Measurements from ENCODE around the gene RPTOR. TPM values are rescaled to one million over a fixed set of nuclear protein-coding genes. Genes with fewer than 3 reads are reported as not detected.

Gene RPTOR
- total and polyA plus RNA-seq, 4 experiments from 2014 or later, result 2.4 to 51.8 (median 29.6) TPM

DNA sequence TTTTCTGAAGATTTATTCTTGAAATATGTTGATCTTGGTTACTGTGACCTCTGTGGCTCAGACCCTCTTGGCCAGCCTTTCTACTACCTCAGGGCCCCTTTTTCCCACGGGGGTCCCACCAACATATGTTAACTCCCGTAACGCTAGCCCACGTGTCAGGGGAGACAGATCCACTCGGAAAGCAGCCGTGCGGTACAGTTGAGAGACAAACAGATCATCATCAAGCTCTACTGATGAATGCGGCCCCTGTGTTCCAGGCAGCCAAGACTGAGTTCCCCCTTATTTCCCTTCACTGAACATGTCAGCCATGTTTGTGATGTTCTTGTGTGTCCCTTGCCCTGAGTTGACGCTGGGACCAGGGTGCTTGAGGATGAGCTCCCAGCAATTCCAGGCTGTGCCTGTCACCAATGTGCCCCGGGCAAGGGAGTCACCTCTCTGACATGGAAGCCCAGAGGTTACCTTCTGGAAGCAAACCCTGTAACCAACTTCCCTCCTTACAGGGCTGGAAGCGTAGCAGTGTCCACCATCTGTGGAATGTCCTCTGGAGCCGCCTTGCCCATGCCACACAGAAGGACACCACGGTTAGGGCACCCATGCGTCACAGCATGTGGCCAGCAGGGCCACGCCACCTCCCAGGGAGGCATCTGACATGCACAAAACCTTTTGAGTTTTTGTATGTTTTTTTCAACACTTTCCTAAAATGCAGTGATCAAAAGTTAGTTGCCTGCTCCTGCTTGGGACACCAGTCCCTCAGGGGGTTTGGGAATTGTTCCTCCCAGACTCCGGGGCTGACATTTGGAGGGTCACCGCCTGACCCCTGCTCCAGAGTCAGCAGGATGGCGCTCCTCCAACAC is 253.3 kb downstream of the RPTOR start:
- peaks cover 13 to 22% of the 10 kb centered on the region in 2 donors for H3K36me3 Mint-ChIP-seq
- intact Hi-C loops (cut with micrococcal nuclease), result no loop called here
- H3K9me3 Mint-ChIP-seq, result no peaks in the 10 kb centered on the region
- Histone ChIP-seq H3K27me3 (ENCODE audit: insufficient read depth, low read length) (no peaks in the 10 kb centered on the region), H3K4me3 (ENCODE audit: low read length in 2 of 2) (no peak overlapping the region), H3K4me1 (ENCODE audit: insufficient read depth, low read length) (peaks cover 8% of the 10 kb centered on the region), H3K36me3 (ENCODE audit: insufficient read depth, low read length) (peaks cover 3% of the 10 kb centered on the region), H3K27ac (ENCODE audit: low read depth, low read length) (no peak overlapping the region), H3K9me3 (ENCODE audit: control insufficient read depth in 1 of 2, low read length in 2 of 2) (no peaks in the 10 kb centered on the region)
- H3K4me1 Mint-ChIP-seq, result peaks cover 8 to 20% (median 10%) of the 10 kb centered on the region in 4 donors
- H3K27me3 Mint-ChIP-seq, result no peaks in the 10 kb centered on the region
- ChIA-PET CTCF (ENCODE audit: partially characterized antibody) (no interaction called here), POLR2A (ENCODE audit: partially characterized antibody) (no interaction called here)
- H3K4me3 Mint-ChIP-seq, result no peak overlapping the region
- no peak for DNase-seq
- no peak overlapping the region for H3K27ac Mint-ChIP-seq

DNA sequence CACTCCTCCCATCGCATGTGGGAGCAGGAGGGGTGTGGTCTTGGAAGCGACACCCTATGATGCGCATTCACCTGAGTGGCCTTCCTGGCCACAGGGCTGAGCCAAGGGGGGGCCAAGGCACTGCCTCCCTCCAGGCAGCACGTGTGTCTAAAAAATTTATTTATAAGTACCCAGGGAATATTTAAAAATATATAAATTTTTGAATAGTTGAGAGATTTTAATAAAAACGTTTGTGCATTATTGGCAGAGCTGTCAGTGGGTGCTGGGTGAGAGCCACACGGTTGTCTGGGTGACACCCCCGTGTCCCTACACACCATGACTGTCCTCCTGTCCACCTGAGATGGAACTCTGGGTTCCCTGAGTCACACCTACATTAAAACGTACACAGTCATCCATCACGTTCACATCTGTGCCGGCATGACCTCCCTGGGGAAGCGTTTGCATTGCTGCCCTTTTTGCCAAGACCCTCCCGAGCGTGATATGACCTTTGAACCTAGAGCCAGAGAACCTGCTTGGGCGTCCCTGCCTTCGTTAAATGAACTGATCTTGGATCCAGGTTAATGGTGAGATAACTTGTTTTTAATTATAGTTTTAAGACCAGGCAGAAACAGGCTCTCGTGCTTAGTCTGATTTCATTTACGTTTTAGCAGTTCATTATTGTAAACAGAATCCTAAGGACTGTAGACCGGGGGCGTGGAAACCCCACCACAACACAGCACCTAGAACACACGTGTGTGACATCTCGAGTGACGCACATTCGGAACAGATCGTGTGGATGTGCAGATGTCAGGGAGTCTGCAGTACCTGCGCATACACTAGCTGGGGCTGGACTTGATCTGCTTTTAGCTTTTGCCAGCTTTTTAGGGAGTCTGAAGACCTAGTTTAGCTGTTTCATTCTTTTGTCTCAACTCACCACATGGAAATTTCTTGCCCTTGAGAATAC is 254.2 kb downstream of the RPTOR start:
- H3K27ac Mint-ChIP-seq, result no peak overlapping the region
- H3K9me3 Mint-ChIP-seq, result no peaks in the 10 kb centered on the region
- DNase-seq, result no peak
- H3K36me3 ChIP-seq (ENCODE audit: insufficient read depth, low read length), result peaks cover 3% of the 10 kb centered on the region
- H3K27me3 ChIP-seq (ENCODE audit: insufficient read depth, low read length), result no peaks in the 10 kb centered on the region
- H3K27me3 Mint-ChIP-seq, result no peaks in the 10 kb centered on the region
- no peaks in the 10 kb centered on the region for H3K4me1 ChIP-seq (ENCODE audit: insufficient read depth, low read length)
- H3K4me1 Mint-ChIP-seq, result peaks cover 6 to 17% (median 10%) of the 10 kb centered on the region in 4 donors
- peaks cover 10 to 18% of the 10 kb centered on the region in 2 donors for H3K36me3 Mint-ChIP-seq
- POLR2A ChIA-PET (ENCODE audit: partially characterized antibody), result interaction anchor here (1.9 kb wide), 1 partner anchor 9 kb away, joined by 4 read pairs; no protein-coding TSS in a partner anchor
- H3K27ac ChIP-seq (ENCODE audit: low read depth, low read length), result no peak overlapping the region
- intact Hi-C loops (cut with micrococcal nuclease), result no loop called here
- H3K9me3 ChIP-seq (ENCODE audit: control insufficient read depth in 1 of 2, low read length in 2 of 2), result no peaks in the 10 kb centered on the region
- H3K4me3 Mint-ChIP-seq, result no peak overlapping the region
- CTCF ChIA-PET (ENCODE audit: partially characterized antibody), result no interaction called here
- no peak overlapping the region for H3K4me3 ChIP-seq (ENCODE audit: low read length in 2 of 2)

DNA sequence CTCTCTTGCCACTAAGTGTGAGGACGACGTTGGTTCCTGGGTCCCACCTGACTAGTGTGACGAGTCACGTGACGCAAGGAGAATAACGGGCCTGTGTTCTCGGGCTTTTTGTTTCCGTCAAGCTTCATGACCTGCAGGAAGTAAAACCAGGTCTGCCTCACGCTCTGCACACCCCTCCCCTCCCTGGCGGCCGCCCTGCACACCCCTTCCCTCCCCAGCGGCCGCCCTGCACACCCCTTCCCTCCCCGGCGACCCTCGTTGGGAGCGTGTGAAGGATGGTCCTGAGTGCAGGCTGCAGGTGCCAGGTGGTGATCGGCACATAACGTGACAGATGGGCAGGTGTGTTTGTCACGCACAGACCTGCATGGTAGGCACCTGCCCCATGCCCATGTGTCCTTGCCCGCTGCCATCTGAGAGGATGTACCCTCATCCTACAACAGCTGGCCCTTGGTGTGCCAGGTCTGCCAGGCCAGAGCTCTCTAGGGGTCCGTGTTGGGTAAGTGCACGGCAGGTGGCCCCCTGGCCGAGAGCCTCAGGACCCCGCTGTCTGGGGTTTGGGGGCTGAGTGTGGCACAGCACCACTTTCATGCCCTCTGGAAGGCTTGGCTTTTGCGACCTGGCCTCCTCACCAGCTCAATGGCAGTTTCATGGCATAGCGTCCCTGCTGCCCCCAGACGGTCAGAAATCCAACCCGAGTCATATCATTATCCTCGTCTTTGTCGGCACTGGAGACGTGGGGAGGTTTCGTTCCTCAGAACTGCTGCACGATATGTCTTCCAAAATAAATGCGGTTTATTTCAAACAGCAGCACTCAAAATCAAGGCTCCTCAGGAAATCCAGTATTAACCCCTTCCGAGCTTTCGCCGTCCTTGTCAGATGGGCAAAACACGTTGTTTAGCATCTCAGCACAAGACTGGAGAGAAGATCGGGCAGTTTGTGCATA is 255.2 kb downstream of the RPTOR start:
- Mint-ChIP-seq H3K27me3 (no peaks in the 10 kb centered on the region), H3K9me3 (no peaks in the 10 kb centered on the region), H3K4me3 (no peak overlapping the region), H3K36me3 (peaks cover 9 to 18% of the 10 kb centered on the region in 2 donors), H3K4me1 (peaks cover 2 to 20% (median 15%) of the 10 kb centered on the region in 4 donors), H3K27ac (peak overlapping the region in 1 of 7 donors; percentile 29)
- DNase-seq, result no peak
- ChIA-PET POLR2A (ENCODE audit: partially characterized antibody) (interaction anchor here (1.9 kb wide), 1 partner anchor 10 kb away, joined by 4 read pairs; no protein-coding TSS in a partner anchor), CTCF (ENCODE audit: partially characterized antibody) (interaction anchor here (1.6 kb wide), 1 partner anchor 10 kb away, joined by 5 read pairs; no protein-coding TSS in a partner anchor)
- no peaks in the 10 kb centered on the region for H3K27me3 ChIP-seq (ENCODE audit: insufficient read depth, low read length)
- intact Hi-C loops (cut with micrococcal nuclease), result no loop called here
- H3K36me3 ChIP-seq (ENCODE audit: insufficient read depth, low read length), result peaks cover 3% of the 10 kb centered on the region
- no peak overlapping the region for H3K4me3 ChIP-seq (ENCODE audit: low read length in 2 of 2)
- H3K4me1 ChIP-seq (ENCODE audit: insufficient read depth, low read length), result no peaks in the 10 kb centered on the region
- no peaks in the 10 kb centered on the region for H3K9me3 ChIP-seq (ENCODE audit: control insufficient read depth in 1 of 2, low read length in 2 of 2)
- no peak overlapping the region for H3K27ac ChIP-seq (ENCODE audit: low read depth, low read length)

DNA sequence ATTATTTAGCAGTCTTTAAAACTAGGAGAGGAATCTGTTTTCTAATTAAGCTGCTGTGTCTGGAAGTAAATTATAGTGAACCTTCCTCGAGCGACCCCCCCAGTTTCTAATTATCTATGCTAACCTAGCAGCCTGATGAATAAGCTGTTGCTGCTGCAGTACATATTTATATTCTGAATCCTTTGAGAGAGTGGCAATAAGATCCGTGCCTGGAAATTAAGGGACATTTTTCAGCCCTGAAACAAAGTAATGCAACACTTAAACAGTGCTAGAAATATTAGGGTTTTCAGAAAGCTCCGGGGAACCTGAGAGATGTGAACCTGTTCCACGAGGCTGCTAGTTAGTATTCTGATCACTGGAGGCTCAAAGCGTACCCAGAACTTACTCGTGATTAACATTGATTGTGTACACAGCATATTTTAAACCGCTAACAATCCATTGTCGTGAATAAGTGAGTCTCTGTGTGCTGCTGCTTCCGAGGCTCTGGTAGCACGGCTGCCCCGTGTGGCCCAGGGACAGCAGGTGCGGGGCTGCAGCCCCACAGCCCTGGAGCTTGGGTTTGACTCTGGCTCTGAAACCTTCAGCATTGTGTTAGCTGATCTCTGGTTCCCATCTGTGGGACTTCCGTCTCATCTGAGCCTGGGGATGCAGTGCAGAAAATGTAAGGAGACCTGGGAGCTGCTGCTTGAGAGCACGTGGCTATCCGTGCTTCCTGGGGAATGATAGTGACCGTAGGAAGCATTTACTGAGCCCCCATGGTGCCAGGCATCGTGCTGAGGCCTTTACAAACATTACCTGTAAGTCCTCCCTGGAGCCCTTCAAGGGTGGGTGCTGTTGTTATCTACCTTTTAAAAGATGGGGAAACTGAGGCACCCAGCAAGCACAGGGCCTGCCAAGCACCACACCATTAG is 256.1 kb downstream of the RPTOR start:
- H3K4me1 ChIP-seq (ENCODE audit: insufficient read depth, low read length), result no peaks in the 10 kb centered on the region
- H3K27me3 ChIP-seq (ENCODE audit: insufficient read depth, low read length), result no peaks in the 10 kb centered on the region
- Mint-ChIP-seq H3K4me3 (no peak overlapping the region), H3K27ac (peak overlapping the region in 2 of 7 donors; percentile 19 to 29), H3K36me3 (peaks cover 9 to 19% of the 10 kb centered on the region in 2 donors), H3K9me3 (peaks cover 0 to 1% (median 0%) of the 10 kb centered on the region in 8 donors), H3K4me1 (peaks cover 0 to 22% (median 16%) of the 10 kb centered on the region in 4 donors), H3K27me3 (no peaks in the 10 kb centered on the region)
- H3K36me3 ChIP-seq (ENCODE audit: insufficient read depth, low read length), result peaks cover 3% of the 10 kb centered on the region
- H3K4me3 ChIP-seq (ENCODE audit: low read length in 2 of 2), result no peak overlapping the region
- intact Hi-C loops (cut with micrococcal nuclease), result no loop called here
- DNase-seq, result no peak
- POLR2A ChIA-PET (ENCODE audit: partially characterized antibody), result interaction anchor here (1.9 kb wide), 1 partner anchor 11 kb away, joined by 4 read pairs; no protein-coding TSS in a partner anchor
- CTCF ChIA-PET (ENCODE audit: partially characterized antibody), result interaction anchor here (1.6 kb wide), 1 partner anchor 11 kb away, joined by 5 read pairs; no protein-coding TSS in a partner anchor
- H3K27ac ChIP-seq (ENCODE audit: low read depth, low read length), result no peak overlapping the region
- no peaks in the 10 kb centered on the region for H3K9me3 ChIP-seq (ENCODE audit: control insufficient read depth in 1 of 2, low read length in 2 of 2)

DNA sequence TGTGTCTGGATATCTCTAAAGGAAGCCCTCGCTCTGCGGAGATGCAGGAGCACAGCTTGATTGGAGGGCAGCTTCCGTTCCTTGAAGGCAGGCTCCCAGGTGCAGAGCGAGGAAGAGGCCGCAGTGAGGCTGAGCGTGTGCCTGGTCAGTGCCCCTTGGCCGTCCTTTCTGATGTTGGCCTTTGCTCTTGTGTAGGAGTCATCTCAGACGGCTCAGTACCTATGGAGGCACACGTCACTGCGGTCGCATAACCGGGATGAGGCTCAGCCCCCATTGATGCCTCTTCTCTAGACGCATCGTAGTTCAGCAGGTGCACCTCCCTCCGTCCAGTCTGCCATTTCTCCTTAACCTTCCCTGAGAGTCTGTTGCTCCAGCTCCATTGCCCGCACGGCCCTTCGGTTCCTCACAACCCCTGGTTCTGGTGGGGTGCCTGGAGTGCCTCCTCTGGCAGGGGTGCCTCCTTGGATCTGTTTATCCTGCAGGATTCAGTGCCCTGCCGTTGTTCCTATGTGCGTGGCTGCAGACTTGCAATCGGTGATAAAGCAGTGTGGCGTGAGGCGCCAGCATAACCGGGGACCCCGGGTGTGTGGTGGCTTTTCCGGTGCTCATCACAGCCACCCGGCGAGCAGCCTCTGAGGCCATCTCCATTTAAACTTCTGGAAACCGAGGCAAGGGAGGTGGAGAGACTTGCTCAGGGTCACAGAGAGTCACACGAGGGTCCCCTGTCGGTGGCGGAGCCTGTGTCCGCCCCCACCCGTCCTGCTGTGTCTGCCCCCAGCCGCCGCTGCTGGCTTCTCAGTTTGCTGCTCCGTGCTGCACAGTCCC is 258.2 kb downstream of the RPTOR start:
- DNase-seq, result no peak
- Mint-ChIP-seq H3K27me3 (no peaks in the 10 kb centered on the region), H3K4me3 (no peak overlapping the region), H3K27ac (peak overlapping the region in 1 of 7 donors; percentile 62), H3K9me3 (peaks cover 0 to 20% (median 15%) of the 10 kb centered on the region in 8 donors), H3K4me1 (peaks cover 0 to 28% (median 16%) of the 10 kb centered on the region in 4 donors), H3K36me3 (peaks cover 20 to 35% of the 10 kb centered on the region in 2 donors)
- Histone ChIP-seq H3K4me1 (ENCODE audit: insufficient read depth, low read length) (no peaks in the 10 kb centered on the region), H3K27me3 (ENCODE audit: insufficient read depth, low read length) (no peaks in the 10 kb centered on the region), H3K36me3 (ENCODE audit: insufficient read depth, low read length) (peaks cover 3% of the 10 kb centered on the region), H3K9me3 (ENCODE audit: control insufficient read depth in 1 of 2, low read length in 2 of 2) (no peaks in the 10 kb centered on the region), H3K4me3 (ENCODE audit: low read length in 2 of 2) (no peak overlapping the region), H3K27ac (ENCODE audit: low read depth, low read length) (no peak overlapping the region)
- ChIA-PET CTCF (ENCODE audit: partially characterized antibody) (interaction anchor here (0.6 kb wide), 1 partner anchor 41 kb away, joined by 3 read pairs; no protein-coding TSS in a partner anchor), POLR2A (ENCODE audit: partially characterized antibody) (no interaction called here)
- intact Hi-C loops (cut with micrococcal nuclease), result no loop called here

Measured in CD4-positive, alpha-beta memory T cell (primary cell).